Eye (tissue), 1 donor: ENCODE results near the gene TOX2.

Experiments used
- DNase-seq: peaks from one replicate; pipeline ENCODE4 v3.0.0-alpha.2; 2015

The TOX2 gene

GRCh38 chr20:44085616-44086434 is 171.2 kb downstream of the TOX2 start:
- no peak for DNase-seq

- no peak for DNase-seq
These were observed 172.6 kb downstream of the TOX2 start for GRCh38 chr20:44087051-44087856.

GRCh38 chr20:44087857-44088120 is 173.1 kb downstream of the TOX2 start:
- DNase-seq = no peak

GRCh38 chr20:44089987-44090674 is 175.5 kb downstream of the TOX2 start:
- DNase-seq = peak; percentile 34

- DNase-seq = no peak
These were observed 176.4 kb downstream of the TOX2 start for GRCh38 chr20:44091026-44091425.

GRCh38 chr20:44092551-44093248 is 178.0 kb downstream of the TOX2 start:
- peak; percentile 61 for DNase-seq

- DNase-seq = no peak
These were observed 178.6 kb downstream of the TOX2 start for GRCh38 chr20:44093249-44093582.

- DNase-seq = no peak
These were observed 181.2 kb downstream of the TOX2 start for GRCh38 chr20:44095831-44096230.

GRCh38 chr20:44097521-44098255 is 183.0 kb downstream of the TOX2 start:
- DNase-seq = no peak

- no peak for DNase-seq
These were observed 183.6 kb downstream of the TOX2 start for GRCh38 chr20:44098256-44098630.

- no peak for DNase-seq
These were observed 184.0 kb downstream of the TOX2 start for GRCh38 chr20:44098657-44099056.

- DNase-seq = no peak
These were observed 185.2 kb downstream of the TOX2 start for GRCh38 chr20:44099832-44100231.

GRCh38 chr20:44102582-44102981 is 187.9 kb downstream of the TOX2 start:
- no peak for DNase-seq

GRCh38 chr20:44104798-44105517 is 190.3 kb downstream of the TOX2 start:
- peak; percentile 27 for DNase-seq

- no peak for DNase-seq
These were observed 192.0 kb downstream of the TOX2 start for GRCh38 chr20:44106615-44107014.

GRCh38 chr20:44109951-44110361 is 195.3 kb downstream of the TOX2 start:
- DNase-seq = no peak

GRCh38 chr20:44110816-44111568 is 196.3 kb downstream of the TOX2 start:
- DNase-seq = no peak

GRCh38 chr20:44111712-44112335 is 197.2 kb downstream of the TOX2 start:
- DNase-seq = no peak

- no peak for DNase-seq
These were observed 197.8 kb downstream of the TOX2 start for GRCh38 chr20:44112456-44112855.

GRCh38 chr20:44112889-44113617 is 198.4 kb downstream of the TOX2 start:
- no peak for DNase-seq
